ENCODE measurements around the gene FYB1. TPM values are rescaled to one million over a fixed set of nuclear protein-coding genes. Genes with fewer than 3 reads are reported as not detected.

The FYB1 gene
- total and polyA plus RNA-seq, 2 of the 4 experiments (the other 2 are of a cell fraction) = not detected

- no peak overlapping the region for H2BK5ac ChIP-seq (ENCODE audit: low read depth, low read length, poor library complexity, severe bottlenecking)
- H3K9me3 ChIP-seq (ENCODE audit: control insufficient read depth, insufficient read depth, low read length) = no peaks in the 10 kb centered on the region
- no peak overlapping the region for H3K18ac ChIP-seq (ENCODE audit: low read depth, low read length)
- H3K4me1 ChIP-seq (ENCODE audit: control insufficient read depth, insufficient read depth, low read length) = no peaks in the 10 kb centered on the region
- in situ Hi-C loops (cut with MboI; ENCODE audit: low sequenced_read_pairs) (no loop called here), dilution Hi-C loops (cut with HindIII; ENCODE audit: low sequenced_read_pairs, unreplicated experiment) (no loop called here), intact Hi-C loops (cut with micrococcal nuclease) (no loop called here)
- H3K14ac ChIP-seq (replicated peaks; ENCODE audit: low read depth, low read length) = no peak overlapping the region
- no peak overlapping the region for H2AK5ac ChIP-seq (ENCODE audit: low read depth, low read length)
- no peak overlapping the region for H2BK120ac ChIP-seq (ENCODE audit: low read depth, low read length)
- H3K4me3 ChIP-seq (ENCODE audit: insufficient read depth, low read depth, low read length) = no peak overlapping the region
- no peak overlapping the region for H2AFZ ChIP-seq (replicated peaks; ENCODE audit: low read length, poor library complexity)
- ATAC-seq (ENCODE audit: low read depth) (no peak), DNase-seq (no peak)
- no peak overlapping the region for H3K9ac ChIP-seq (ENCODE audit: low read depth, low read length)
- H4K91ac ChIP-seq (ENCODE audit: insufficient read depth, low read depth, low read length) = no peak overlapping the region
- no peak overlapping the region for H2AK9ac ChIP-seq (replicated peaks; ENCODE audit: low read depth, low read length, poor library complexity)
- no peaks in the 10 kb centered on the region for H3K36me3 ChIP-seq (ENCODE audit: control insufficient read depth, insufficient read depth, low read length)
- H3K4me2 ChIP-seq (ENCODE audit: low read depth, low read length) = no peak overlapping the region
- H3K4ac ChIP-seq (ENCODE audit: low read depth, low read length) = no peak overlapping the region
- H4K8ac ChIP-seq (ENCODE audit: low read depth in 2 of 2, low read length in 2 of 2) = no peak overlapping the region
- H3K27ac ChIP-seq (ENCODE audit: insufficient read depth, low read length) = no peak overlapping the region
- no peak overlapping the region for H4K5ac ChIP-seq (ENCODE audit: low read depth, low read length)
- no peaks in the 10 kb centered on the region for H3K27me3 ChIP-seq (ENCODE audit: control insufficient read depth, insufficient read depth, low read length)
- H2BK20ac ChIP-seq (ENCODE audit: low read depth, low read length) = no peak overlapping the region
- no peaks in the 10 kb centered on the region for H3K9me1 ChIP-seq (ENCODE audit: insufficient read depth, low read length)
- H2BK15ac ChIP-seq (ENCODE audit: low read depth, low read length) = no peak overlapping the region
- WGBS, 2 experiments (ENCODE audit: extremely low coverage in 2 of 2, insufficient read length in 1 of 2) = 86% methylated on average over 1 of the region's 3 CpGs; no CpG with 5 or more reads in 1 of the 2 experiments
- ChIA-PET CTCF (no interaction called here), POLR2A (ENCODE audit: unreplicated experiment) (no interaction called here)
- no peak overlapping the region for H3K56ac ChIP-seq (ENCODE audit: extremely low read depth, insufficient read depth, low read length)
- H4K20me1 ChIP-seq (ENCODE audit: insufficient read depth, low read length) = no peaks in the 10 kb centered on the region
- H3K23ac ChIP-seq (ENCODE audit: low read depth, low read length) = no peak overlapping the region
- no peaks in the 10 kb centered on the region for H3K79me1 ChIP-seq (ENCODE audit: low read depth in 1 of 2, low read length in 2 of 2)
- no TSS peak for BruUV-seq (replicated peaks)
- TF ChIP-seq CHD1 (IDR thresholded peaks at IDR 0.05; ENCODE audit: low read depth, low read length) = no peak
- TF ChIP-seq ELK1 (IDR thresholded peaks at IDR 0.05; ENCODE audit: borderline replicate concordance, low read depth, low read length) = no peak
- TF ChIP-seq RCOR1 (IDR thresholded peaks at IDR 0.05; ENCODE audit: insufficient replicate concordance, low read length) = no peak
- no peak for TF ChIP-seq MXI1 (IDR thresholded peaks at IDR 0.05; ENCODE audit: borderline replicate concordance, low read depth, low read length)
- no peak for TF ChIP-seq SMC3 (IDR thresholded peaks at IDR 0.05; ENCODE audit: low read depth, low read length)
Measured at GRCh38 chr5:39132792-39133191, 86.6 kb downstream of the FYB1 start.
